Activated B cell treated with CpG ODN at 0.5 μM for 24 hours (primary cell): ENCODE measurements around the gene MYO5B. TPM values are rescaled to one million over a fixed set of nuclear protein-coding genes. Genes with fewer than 3 reads are reported as not detected.

Experiments used
- ATAC-seq: fragments of 200-7000 bp; cut with Tn5 transposase; one replicate; pipeline ENCODE4 v1.10.0; 2021; ENCODE audit warnings: low read depth, mild to moderate bottlenecking, moderate library complexity
- CTCF ChIA-PET: fragments of 350-600 bp; sonication (Branson Sonifier 250); formaldehyde crosslinking; loops from one replicate; lab custom pipeline; 2021; ENCODE audit warnings: antibody characterized with exemption; lab: Charles Lee
- POLR2A ChIA-PET: fragments of 350-600 bp; sonication (Branson Sonifier 250); formaldehyde crosslinking; loops from one replicate; lab custom pipeline; 2021; ENCODE audit warnings: antibody characterized with exemption; lab: Charles Lee
- DNase-seq: peaks from one replicate; pipeline ENCODE4 v3.0.0; 2022
- H3K27ac Mint-ChIP-seq: one replicate; pipeline ENCODE4 v1.8.0; 2020; ENCODE audit warnings: mixed read lengths
- H3K27me3 Mint-ChIP-seq: one replicate; pipeline ENCODE4 v1.8.0; 2021; ENCODE audit warnings: mixed read lengths
- H3K36me3 Mint-ChIP-seq: one replicate; pipeline ENCODE4 v1.8.0; 2021; ENCODE audit warnings: low read depth, mixed read lengths
- H3K4me1 Mint-ChIP-seq: one replicate; pipeline ENCODE4 v1.8.0; 2021; ENCODE audit warnings: mixed read lengths
- H3K4me3 Mint-ChIP-seq: one replicate; pipeline ENCODE4 v1.8.0; 2020; ENCODE audit warnings: mild to moderate bottlenecking, mixed read lengths
- H3K9me3 Mint-ChIP-seq: one replicate; pipeline ENCODE4 v1.8.0; 2020; ENCODE audit warnings: mixed read lengths
- CTCF ChIP-seq: fragments of 200-600 bp; IDR thresholded peaks from one replicate; pipeline ENCODE4 v1.8.0; 2022; ENCODE audit warnings: antibody characterized with exemption, mild to moderate bottlenecking
- intact Hi-C: fragments of 100-400 bp; cut with micrococcal nuclease; formaldehyde crosslinking; loops from one replicate; pipeline ENCODE4 v1.15.1; 2024
- total RNA-seq: library from RNA; stranded (reverse); gene quantifications from 2 replicates; pipeline ENCODE4 v1.2.3, GENCODE V29; 2022

The MYO5B gene
- total RNA-seq, 1 donor from 2014 or later = 0.49 TPM

- intact Hi-C loops = no loop called here
- H3K9me3 Mint-ChIP-seq = no peaks in the 10 kb centered on the region
- no peak overlapping the region for H3K27ac Mint-ChIP-seq
- H3K27me3 Mint-ChIP-seq = peaks cover 8% of the 10 kb centered on the region
- no peak overlapping the region for H3K4me3 Mint-ChIP-seq
- POLR2A ChIA-PET = no interaction called here
- H3K36me3 Mint-ChIP-seq = no peaks in the 10 kb centered on the region
- DNase-seq = no peak
- H3K4me1 Mint-ChIP-seq = no peaks in the 10 kb centered on the region
- TF ChIP-seq CTCF = no peak
- CTCF ChIA-PET = no interaction called here
- no peak for ATAC-seq
These were observed 320.7 kb downstream of the MYO5B start for GRCh38 chr18:49874238-49874637.

- Mint-ChIP-seq H3K36me3 (no peaks in the 10 kb centered on the region), H3K4me3 (no peak overlapping the region), H3K4me1 (no peaks in the 10 kb centered on the region), H3K27ac (no peak overlapping the region), H3K27me3 (peaks cover 4% of the 10 kb centered on the region), H3K9me3 (no peaks in the 10 kb centered on the region)
- DNase-seq = no peak
- no peak for TF ChIP-seq CTCF
- ChIA-PET POLR2A (no interaction called here), CTCF (no interaction called here)
- no peak for ATAC-seq
- intact Hi-C loops = no loop called here
These were observed 325.6 kb downstream of the MYO5B start for GRCh38 chr18:49869354-49869753.

- POLR2A ChIA-PET = no interaction called here
- intact Hi-C loops = no loop called here
- Mint-ChIP-seq H3K27me3 (peaks cover 6% of the 10 kb centered on the region), H3K4me1 (no peaks in the 10 kb centered on the region), H3K27ac (no peak overlapping the region), H3K9me3 (no peaks in the 10 kb centered on the region), H3K4me3 (no peak overlapping the region), H3K36me3 (no peaks in the 10 kb centered on the region)
- TF ChIP-seq CTCF = no peak
- no peak for DNase-seq
- no peak for ATAC-seq
- CTCF ChIA-PET = no interaction called here
These were observed 328.3 kb downstream of the MYO5B start for GRCh38 chr18:49866680-49867079.

- peaks cover 3% of the 10 kb centered on the region for H3K27me3 Mint-ChIP-seq
- DNase-seq (no peak), ATAC-seq (no peak)
- intact Hi-C loops = no loop called here
- H3K27ac Mint-ChIP-seq = no peak overlapping the region
- TF ChIP-seq CTCF = no peak
- H3K4me1 Mint-ChIP-seq = no peaks in the 10 kb centered on the region
- no peaks in the 10 kb centered on the region for H3K9me3 Mint-ChIP-seq
- no peaks in the 10 kb centered on the region for H3K36me3 Mint-ChIP-seq
- ChIA-PET CTCF (no interaction called here), POLR2A (no interaction called here)
- H3K4me3 Mint-ChIP-seq = no peak overlapping the region
These were observed 329.5 kb downstream of the MYO5B start for GRCh38 chr18:49865401-49865800.

DNA sequence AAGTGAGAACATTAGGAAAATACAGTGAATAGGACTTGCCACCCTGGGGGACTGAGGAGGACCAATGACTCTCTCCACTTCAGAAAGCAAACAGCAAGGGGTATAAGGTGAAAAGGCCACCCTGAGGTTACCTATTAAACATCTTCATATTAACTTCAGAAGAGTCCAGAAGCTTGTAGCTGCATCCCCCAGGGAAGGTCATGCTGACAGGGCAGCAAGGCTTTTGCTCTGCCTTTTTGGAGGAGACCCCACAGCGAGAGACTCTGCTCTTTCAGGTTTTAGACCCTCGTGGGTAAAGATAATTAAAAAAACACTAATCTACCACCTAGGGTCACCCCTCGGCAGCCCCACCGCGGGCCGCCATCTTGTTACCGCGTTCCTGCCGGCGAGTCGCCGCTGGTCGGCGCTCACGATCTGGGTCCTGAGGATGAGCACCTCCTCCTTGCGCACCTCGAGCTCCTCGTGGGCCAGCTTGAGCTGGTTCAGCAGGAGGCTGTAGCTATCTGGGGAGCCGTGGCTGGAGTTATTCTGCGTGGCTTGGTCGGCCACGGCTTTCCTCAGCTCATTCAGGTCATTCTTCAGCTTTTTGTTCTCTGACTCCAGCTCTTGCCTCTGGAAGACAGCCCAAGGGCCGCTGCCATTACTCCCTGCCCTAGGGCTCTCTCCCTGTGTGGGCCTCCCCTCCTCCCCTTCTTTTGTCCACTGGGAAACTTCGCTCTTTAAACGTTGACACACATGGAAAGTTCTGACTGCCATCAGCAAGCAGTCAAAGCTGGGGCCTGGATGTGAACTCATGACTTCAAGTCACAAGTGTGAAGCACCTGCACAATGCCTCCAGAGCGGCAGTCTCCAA lies 331.0 kb downstream of the MYO5B start:
- no peak overlapping the region for H3K27ac Mint-ChIP-seq
- ChIA-PET POLR2A (no interaction called here), CTCF (interaction anchor here (0.7 kb wide), 1 partner anchor 1187 kb away, joined by 3 read pairs; no protein-coding TSS in a partner anchor)

More for the DNA sequence above, 331.0 kb downstream of the MYO5B start:
- H3K9me3 Mint-ChIP-seq = no peaks in the 10 kb centered on the region
- H3K36me3 Mint-ChIP-seq = no peaks in the 10 kb centered on the region
- ATAC-seq (no peak), DNase-seq (no peak)
- intact Hi-C loops = no loop called here
- no peak overlapping the region for H3K4me3 Mint-ChIP-seq
- no peak for TF ChIP-seq CTCF
- no peaks in the 10 kb centered on the region for H3K4me1 Mint-ChIP-seq
- peaks cover 3% of the 10 kb centered on the region for H3K27me3 Mint-ChIP-seq
